ENCODE data around the gene SF3B6. TPM values are rescaled to one million over a fixed set of nuclear protein-coding genes. Genes with fewer than 3 reads are reported as not detected.
A peak's percentile ranks its signal among the peaks of the same experiment; 100 is the strongest.

Gene SF3B6
- total RNA-seq, 2 donors from 2014 or later: 85.0 to 85.3 TPM

GRCh38 chr2:24026233-24026632 is 49.9 kb downstream of the SF3B6 start:
- intact Hi-C loops (cut with DNase I, micrococcal nuclease): no loop called here
- DNase-seq (no peak), ATAC-seq (no peak)

DNA sequence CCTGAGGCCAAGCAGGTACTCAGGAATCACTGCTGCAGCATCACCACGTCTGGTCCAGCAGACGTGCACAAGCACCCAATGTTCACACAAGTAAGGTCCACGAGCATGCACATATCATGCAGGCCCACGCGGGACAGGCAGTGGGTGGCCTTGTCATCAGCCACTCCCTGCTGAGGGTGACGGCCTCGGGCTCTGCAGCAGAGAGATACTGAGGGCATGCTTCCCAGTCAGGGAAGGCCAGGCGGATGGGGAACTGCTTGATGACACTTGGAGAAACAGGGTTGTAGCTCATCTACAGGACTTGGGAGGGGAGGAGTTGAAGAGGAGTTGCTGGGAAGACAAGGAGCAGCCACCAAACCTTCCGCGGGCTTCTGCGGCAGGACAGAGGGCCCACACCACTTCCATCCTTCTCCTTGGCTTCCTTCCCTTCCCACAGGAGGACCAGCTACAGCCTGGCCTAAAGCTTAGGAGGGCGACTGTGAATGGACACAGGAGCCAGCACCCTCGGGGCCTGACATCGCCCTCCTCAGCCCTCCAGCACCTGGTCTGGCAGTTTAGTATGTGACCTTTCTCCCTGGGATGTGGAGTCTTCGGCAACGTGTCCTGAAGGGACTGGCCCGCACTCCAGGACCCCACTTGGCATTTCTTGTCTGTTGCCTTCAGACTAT is 51.0 kb downstream of the SF3B6 start:
- intact Hi-C loops (cut with DNase I, micrococcal nuclease): no loop called here
- DNase-seq (no peak), ATAC-seq (no peak)

- DNase-seq (no peak), ATAC-seq (no peak)
- intact Hi-C loops (cut with DNase I, micrococcal nuclease): no loop called here
Observed at GRCh38 chr2:24024018-24024417, 52.1 kb downstream of the SF3B6 start.

- no peak for ATAC-seq
- no peak for DNase-seq
- intact Hi-C loops (cut with DNase I, micrococcal nuclease): no loop called here
Observed at GRCh38 chr2:24022975-24023575, 53.1 kb downstream of the SF3B6 start.

DNA sequence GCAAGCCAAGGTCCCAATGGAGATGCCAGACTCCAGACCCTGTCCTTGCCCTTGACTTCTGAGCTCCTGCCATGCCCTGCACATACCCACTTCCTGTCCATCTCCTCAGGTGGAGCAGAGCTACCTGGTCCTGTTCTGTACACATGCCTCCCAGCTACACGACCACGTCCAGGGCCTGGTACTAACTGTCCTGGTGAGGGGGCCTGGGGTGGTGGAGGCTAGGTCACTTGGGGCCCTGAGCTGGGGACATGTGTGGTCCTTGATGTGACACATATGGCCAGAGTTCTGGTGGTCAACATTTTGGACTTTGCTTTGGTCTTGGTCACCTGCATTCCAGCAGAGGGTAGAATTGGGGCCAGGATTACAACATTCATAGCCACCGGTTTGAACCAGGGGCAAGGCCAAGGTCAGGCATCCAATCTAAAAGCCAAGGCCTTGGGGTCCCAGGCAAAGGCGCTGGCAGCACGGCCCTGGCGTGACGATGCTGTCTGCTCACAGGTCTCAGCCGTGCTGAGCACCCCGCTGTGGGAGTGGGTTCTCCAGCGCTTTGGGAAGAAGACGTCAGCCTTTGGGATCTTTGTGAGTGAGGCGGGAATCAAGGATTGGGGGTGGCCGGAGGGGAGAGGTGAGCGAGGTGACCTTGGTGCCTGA is 53.7 kb downstream of the SF3B6 start:
- DNase-seq (no peak), ATAC-seq (no peak)
- intact Hi-C loops (cut with DNase I, micrococcal nuclease): no loop called here

DNA sequence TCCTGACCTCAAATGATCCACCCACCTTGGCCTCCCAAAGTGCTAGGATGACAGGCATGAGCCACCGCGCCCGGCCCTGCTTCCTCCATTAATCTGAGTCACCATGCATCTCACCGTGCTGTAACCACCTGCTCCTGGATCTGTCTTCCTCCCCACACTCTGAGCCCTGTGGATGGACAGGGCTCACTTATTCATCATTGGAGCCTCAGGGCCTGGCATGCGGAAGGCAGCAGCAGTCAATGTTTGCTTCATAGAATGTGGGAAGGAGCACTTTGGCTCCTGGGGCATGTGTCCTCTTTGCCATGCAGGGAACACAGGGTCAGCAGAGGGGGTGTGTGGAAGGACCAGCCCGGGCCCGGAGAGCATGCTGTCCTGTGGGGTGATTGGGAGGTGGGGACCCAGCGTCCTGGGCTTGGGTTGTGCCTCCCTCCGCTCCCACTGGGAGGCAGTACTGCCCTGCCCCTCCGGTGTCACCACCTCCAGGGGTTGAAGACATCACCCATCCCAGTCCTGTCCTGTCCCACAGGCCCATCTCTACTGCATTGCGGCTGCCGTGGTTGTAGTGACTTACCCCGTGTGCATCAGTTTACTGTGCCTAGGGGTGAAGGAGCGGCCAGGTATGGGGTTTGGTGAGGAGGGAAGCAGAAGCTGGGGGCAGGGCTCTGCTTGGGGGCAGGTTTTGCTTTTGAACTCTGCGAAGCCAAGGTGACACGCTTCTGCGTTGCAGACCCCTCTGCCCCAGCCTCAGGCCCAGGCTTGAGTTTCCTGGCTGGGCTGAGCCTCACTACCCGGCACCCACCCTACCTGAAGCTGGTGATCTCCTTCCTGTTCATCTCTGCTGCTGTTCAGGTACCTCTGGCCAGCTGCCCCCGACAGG is 54.8 kb downstream of the SF3B6 start:
- ATAC-seq: peak; percentile 94
- peak in 1 of 2 donors; percentile 30 for DNase-seq
- intact Hi-C loops (cut with DNase I, micrococcal nuclease): no loop called here

DNA sequence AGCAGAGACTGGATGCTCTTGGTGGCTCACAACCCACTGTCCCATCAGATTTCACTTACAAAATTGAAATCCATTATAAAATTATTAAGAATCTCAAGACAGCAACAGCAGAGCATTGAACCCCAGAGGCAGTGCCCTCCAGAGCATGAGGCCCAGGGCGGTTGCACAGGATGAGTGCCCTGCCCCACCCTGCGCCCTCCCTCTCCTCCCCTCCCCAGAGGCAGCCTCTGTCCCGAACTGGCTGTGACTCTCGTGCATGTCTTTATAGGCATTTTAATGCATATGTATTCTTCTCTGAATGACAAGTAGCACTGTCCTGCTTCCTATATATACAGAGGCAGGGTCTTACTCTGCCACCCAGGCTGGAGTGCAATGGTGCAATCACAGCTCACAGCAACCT is 55.9 kb downstream of the SF3B6 start:
- no peak for DNase-seq
- intact Hi-C loops (cut with DNase I, micrococcal nuclease): no loop called here

DNA sequence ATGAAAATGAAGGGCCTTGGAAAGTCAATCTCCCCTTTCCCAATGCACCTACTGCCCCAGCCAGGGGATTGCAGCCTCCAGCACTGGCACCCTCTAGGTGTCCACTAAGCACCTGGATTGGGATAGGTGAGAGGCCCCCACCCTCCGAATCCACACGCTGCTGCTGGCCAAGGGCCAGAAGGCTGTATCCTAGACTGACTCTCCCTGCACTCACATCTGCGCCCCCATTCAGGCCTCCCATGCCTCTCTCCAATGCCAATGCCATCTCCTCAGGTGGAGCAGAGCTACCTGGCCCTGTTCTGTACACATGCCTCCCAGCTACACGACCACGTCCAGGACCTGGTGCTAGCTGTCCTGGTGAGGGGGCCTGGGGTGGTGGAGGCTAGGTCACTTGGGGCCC is 56.4 kb downstream of the SF3B6 start:
- ATAC-seq: no peak

More for the DNA sequence above, 55.9 kb downstream of the SF3B6 start:
- no peak for ATAC-seq

DNA sequence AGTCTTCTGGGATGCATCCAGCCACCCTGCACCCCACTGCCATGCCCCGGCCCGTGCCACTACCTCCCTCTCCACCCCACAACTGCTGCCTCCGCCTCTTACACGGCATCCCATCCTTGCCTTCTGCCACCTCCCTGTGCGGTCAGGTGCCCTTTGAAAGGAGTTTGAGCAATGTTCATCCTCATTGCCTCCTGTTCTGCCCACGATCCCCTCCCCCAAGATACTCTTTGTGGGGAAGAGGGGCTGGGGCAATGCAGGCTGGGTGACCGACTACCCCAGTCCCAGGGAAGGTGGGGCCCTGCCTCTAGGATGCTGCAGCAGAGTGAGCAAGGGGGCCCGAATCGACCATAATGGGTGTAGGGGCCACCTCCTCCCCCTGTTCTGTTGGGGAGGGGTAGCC is 57.9 kb downstream of the SF3B6 start:
- DNase-seq (no peak), ATAC-seq (no peak)
- intact Hi-C loops (cut with DNase I, micrococcal nuclease): no loop called here

More for the DNA sequence above, 56.4 kb downstream of the SF3B6 start:
- intact Hi-C loops (cut with DNase I, micrococcal nuclease): no loop called here
- no peak for DNase-seq

DNA sequence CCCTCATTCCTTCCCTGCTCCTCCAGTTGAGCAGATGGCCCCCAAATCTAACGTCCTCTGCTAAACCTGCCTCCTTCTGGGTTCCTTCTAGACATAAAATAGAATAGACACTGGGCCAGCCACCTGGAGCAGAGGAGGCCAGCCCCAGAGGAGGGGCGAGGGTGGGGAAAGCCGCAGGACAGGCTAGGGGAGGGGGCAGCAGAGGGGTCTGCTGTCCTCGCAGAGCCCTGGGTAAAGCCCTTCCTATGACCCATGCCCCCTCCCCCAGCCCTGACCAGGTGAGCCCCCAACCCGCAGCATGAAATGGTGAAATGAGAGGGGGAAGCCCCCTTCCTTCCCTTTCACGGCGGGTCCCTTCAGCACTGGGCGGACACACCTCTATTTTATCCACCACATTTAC is 58.4 kb downstream of the SF3B6 start:
- intact Hi-C loops (cut with DNase I, micrococcal nuclease): no loop called here
- DNase-seq (no peak), ATAC-seq (no peak)

Other genes with a start within 250 kb of the SF3B6 start
- 10 to 100 TPM; 23.3 to 33.0 TPM for gene ATAD2B, start 149.2 kb downstream of the SF3B6 start, total RNA-seq
- 10 to 100 TPM; 15.6 to 15.8 TPM for gene UBXN2A, start 135.9 kb downstream of the SF3B6 start, total RNA-seq
- under 1 TPM in 1 of 2 donors, not detected in 1; 0.09 TPM for gene MFSD2B, start 66.2 kb downstream of the SF3B6 start, total RNA-seq
- gene WDCP, start 28.9 kb downstream of the SF3B6 start, total RNA-seq: 1 to 10 TPM; 3.2 to 4.2 TPM
- 10 to 100 TPM; 16.5 to 22.3 TPM for gene FKBP1B, start 26.6 kb downstream of the SF3B6 start, total RNA-seq
- 100 to 1,000 TPM in 1 of 2 donors, 10 to 100 TPM in 1; 91.7 to 109 TPM for gene TP53I3, start 8.5 kb upstream of the SF3B6 start, total RNA-seq
- not detected for gene PFN4, start 47.0 kb upstream of the SF3B6 start, total RNA-seq
- gene FAM228B, start 47.1 kb upstream of the SF3B6 start, total RNA-seq: 10 to 100 TPM in 1 of 2 donors, 1 to 10 TPM in 1; 7.4 to 10.1 TPM
- not detected for gene FAM228A, start 98.7 kb upstream of the SF3B6 start, total RNA-seq

Measured in left colon (tissue), 2 donors.